Endodermal cell (in vitro differentiated cells): Measurements from ENCODE around the gene NIBAN1. TPM values are rescaled to one million over a fixed set of nuclear protein-coding genes. Genes with fewer than 3 reads are reported as not detected.

Source experiments
- DNase-seq: peaks from one replicate; pipeline ENCODE4 v3.0.0-alpha.2; 2017
- H3K27ac ChIP-seq: 2 replicates; pipeline ENCODE4 v1.5.1; 2013; ENCODE audit warnings: mild to moderate bottlenecking, low read depth, low read length, moderate library complexity
- H3K27me3 ChIP-seq: 2 replicates; pipeline ENCODE4 v1.6.1; 2013; ENCODE audit warnings: mild to moderate bottlenecking, low read length, moderate library complexity; ENCODE audit not compliant: insufficient read depth, control insufficient read depth, poor library complexity, severe bottlenecking
- H3K36me3 ChIP-seq: 2 replicates; pipeline ENCODE4 v1.7.0; 2013; ENCODE audit warnings: mild to moderate bottlenecking, low read length, moderate library complexity; ENCODE audit not compliant: control insufficient read depth, insufficient read depth
- H3K4me1 ChIP-seq: one replicate; pipeline ENCODE4 v1.7.0; 2013; ENCODE audit warnings: low read length; ENCODE audit not compliant: control insufficient read depth, insufficient read depth
- H3K4me3 ChIP-seq: 2 replicates; pipeline ENCODE4 v1.5.1; 2013; ENCODE audit warnings: mild to moderate bottlenecking, low read length, moderate library complexity
- H3K9ac ChIP-seq: 2 replicates; pipeline ENCODE4 v1.6.1; 2013; ENCODE audit warnings: mild to moderate bottlenecking, low read length, moderate library complexity; ENCODE audit not compliant: poor library complexity, severe bottlenecking; ENCODE audit errors: extremely low read depth
- H3K9me3 ChIP-seq: 2 replicates; pipeline ENCODE4 v1.6.1; 2013; ENCODE audit warnings: mild to moderate bottlenecking, low read length, moderate library complexity; ENCODE audit not compliant: control insufficient read depth
- H3K27ac Mint-ChIP-seq: 2 replicates; pipeline ENCODE4 v1.8.0; 2020; ENCODE audit warnings: mixed read lengths
- H3K27me3 Mint-ChIP-seq: 2 replicates; pipeline ENCODE4 v1.8.0; 2021; ENCODE audit warnings: mild to moderate bottlenecking, mixed read lengths; ENCODE audit not compliant: insufficient read depth
- H3K36me3 Mint-ChIP-seq: 2 replicates; pipeline ENCODE4 v1.8.0; 2020; ENCODE audit warnings: low read depth, mixed read lengths
- H3K4me1 Mint-ChIP-seq: 2 replicates; pipeline ENCODE4 v1.8.0; 2020; ENCODE audit warnings: mixed read lengths
- H3K4me3 Mint-ChIP-seq: 2 replicates; pipeline ENCODE4 v1.8.0; 2020; ENCODE audit warnings: mild to moderate bottlenecking, moderate library complexity, mixed read lengths
- H3K9me3 Mint-ChIP-seq: 2 replicates; pipeline ENCODE4 v1.8.0; 2020; ENCODE audit warnings: mild to moderate bottlenecking, mixed read lengths
- CTCF ChIP-seq: fragments of 200-600 bp; sonication (generic); conservative IDR thresholded peaks from 2 replicates; pipeline ENCODE4 v1.5.0; 2021; ENCODE audit warnings: antibody characterized with exemption, mild to moderate bottlenecking
- WGBS, 2 experiments: methylation state at CpG; one replicate each; pipeline versions ENCODE4 v1.1.5 to v1.1.7; 2013; ENCODE audit warnings: missing lambda C conversion rate in 2 of 2, mixed read lengths in 1 of 2; ENCODE audit not compliant: insufficient coverage in 1 of 2, insufficient read length in 1 of 2; 5-methylcytosine and 5-hydroxymethylcytosine counted together
- total RNA-seq, 2 donors: library from RNA; stranded (reverse); fragmentation: NEBNext Ultra II Directional in 1 of 2; extraction: Animal tissue kit (Norgen Biotek cat#: 25700) in 1 of 2; gene quantifications; 2 replicates in 1 of 2; 3 replicates in 1 of 2; pipeline ENCODE4 v1.2.1, GENCODE V29; 2021

Gene NIBAN1
- total RNA-seq, 2 donors from 2014 or later = 4.8 to 5.1 TPM

GRCh38 chr1:184940694-184941409, 33.5 kb downstream of the NIBAN1 start:
- H3K9me3 ChIP-seq = no peaks in the 10 kb centered on the region
- TF ChIP-seq CTCF = no peak
- H3K4me3 Mint-ChIP-seq = no peak overlapping the region
- no peaks in the 10 kb centered on the region for H3K36me3 Mint-ChIP-seq
- no peaks in the 10 kb centered on the region for H3K27me3 Mint-ChIP-seq
- no peaks in the 10 kb centered on the region for H3K36me3 ChIP-seq
- H3K27ac ChIP-seq = no peak overlapping the region
- DNase-seq = no peak
- no peaks in the 10 kb centered on the region for H3K9me3 Mint-ChIP-seq
- H3K9ac ChIP-seq = no peak overlapping the region
- WGBS, 2 experiments = 91 to 100% methylated on average over 5 to 8 of the region's 8 CpGs
- H3K4me3 ChIP-seq = no peak overlapping the region
- H3K4me1 ChIP-seq = peaks cover 7% of the 10 kb centered on the region
- peaks cover 21% of the 10 kb centered on the region for H3K4me1 Mint-ChIP-seq
- no peak overlapping the region for H3K27ac Mint-ChIP-seq
- H3K27me3 ChIP-seq = no peaks in the 10 kb centered on the region

GRCh38 chr1:184940226-184940625, 34.1 kb downstream of the NIBAN1 start:
- Histone ChIP-seq H3K9me3 (no peaks in the 10 kb centered on the region), H3K27ac (no peak overlapping the region), H3K9ac (no peak overlapping the region), H3K36me3 (no peaks in the 10 kb centered on the region), H3K27me3 (no peaks in the 10 kb centered on the region), H3K4me1 (peaks cover 7% of the 10 kb centered on the region), H3K4me3 (no peak overlapping the region)
- no peaks in the 10 kb centered on the region for H3K9me3 Mint-ChIP-seq
- H3K4me3 Mint-ChIP-seq = no peak overlapping the region
- H3K27me3 Mint-ChIP-seq = no peaks in the 10 kb centered on the region
- WGBS, 2 experiments = 91% methylated on average over 2 of the region's 2 CpGs; no CpG with 5 or more reads in 1 of the 2 experiments
- H3K4me1 Mint-ChIP-seq = peaks cover 23% of the 10 kb centered on the region
- H3K27ac Mint-ChIP-seq = no peak overlapping the region
- H3K36me3 Mint-ChIP-seq = no peaks in the 10 kb centered on the region
- no peak for DNase-seq
- TF ChIP-seq CTCF = no peak

GRCh38 chr1:184937729-184938128, 36.6 kb downstream of the NIBAN1 start:
- TF ChIP-seq CTCF = no peak
- Mint-ChIP-seq H3K27ac (no peak overlapping the region), H3K4me1 (peaks cover 23% of the 10 kb centered on the region), H3K4me3 (no peak overlapping the region), H3K9me3 (peaks cover 5% of the 10 kb centered on the region), H3K27me3 (no peaks in the 10 kb centered on the region), H3K36me3 (no peaks in the 10 kb centered on the region)
- DNase-seq = no peak
- WGBS, 2 experiments = 70 to 92% methylated on average over 2 to 4 of the region's 4 CpGs
- H3K27ac ChIP-seq = no peak overlapping the region
- no peaks in the 10 kb centered on the region for H3K9me3 ChIP-seq
- H3K27me3 ChIP-seq = no peaks in the 10 kb centered on the region
- no peaks in the 10 kb centered on the region for H3K36me3 ChIP-seq
- peaks cover 7% of the 10 kb centered on the region for H3K4me1 ChIP-seq
- no peak overlapping the region for H3K4me3 ChIP-seq
- no peak overlapping the region for H3K9ac ChIP-seq
